ENCODE measurements around the gene NAT8L.

Gene NAT8L

GRCh38 chr4:2067446-2068197 is 8.5 kb downstream of the NAT8L start:
- H3K36me3 ChIP-seq (ENCODE audit: control insufficient read depth in 1 of 2, insufficient read depth in 2 of 2, low read length in 2 of 2): no peaks in the 10 kb centered on the region
- DNase-seq: no peak
- no peak overlapping the region for H4K8ac ChIP-seq (ENCODE audit: low read depth, low read length)
- H3K9ac ChIP-seq (ENCODE audit: low read length): no peak overlapping the region
- no peak overlapping the region for H2BK120ac ChIP-seq (ENCODE audit: insufficient read depth, low read length, poor library complexity)
- no peaks in the 10 kb centered on the region for H3K27me3 ChIP-seq (ENCODE audit: insufficient read depth, low read length)
- H3K4ac ChIP-seq (ENCODE audit: low read depth, low read length): no peak overlapping the region
- no peaks in the 10 kb centered on the region for H3K79me2 ChIP-seq (ENCODE audit: control insufficient read depth, insufficient read depth, low read length, poor library complexity)
- H3K18ac ChIP-seq (ENCODE audit: low read length): no peak overlapping the region
- H4K12ac ChIP-seq (ENCODE audit: low read depth, low read length): no peak overlapping the region
- peak overlapping the region; percentile 11 for H3K4me3 ChIP-seq (ENCODE audit: low read depth, low read length)
- WGBS (ENCODE audit: extremely low coverage, insufficient coverage, insufficient read length): no CpG with 5 or more reads among the region's 26 CpGs
- peaks cover 8 to 14% of the 10 kb centered on the region in 2 experiments for H3K4me1 ChIP-seq (ENCODE audit: control insufficient read depth in 1 of 2, insufficient read depth in 2 of 2, low read length in 2 of 2)
- no peaks in the 10 kb centered on the region for H3K79me1 ChIP-seq (ENCODE audit: low read length)
- no peak overlapping the region for H3K27ac ChIP-seq (ENCODE audit: low read depth, low read length)
- H3K9me3 ChIP-seq (ENCODE audit: insufficient read depth, low read depth, low read length): peaks cover 6% of the 10 kb centered on the region
- no peak overlapping the region for H2AK5ac ChIP-seq (ENCODE audit: low read length)
- H4K91ac ChIP-seq (ENCODE audit: low read depth, low read length): no peak overlapping the region
- no peak overlapping the region for H2BK5ac ChIP-seq (ENCODE audit: low read depth, low read length, poor library complexity)
- H3K14ac ChIP-seq (ENCODE audit: low read length): no peak overlapping the region
- no peak overlapping the region for H3K4me2 ChIP-seq (ENCODE audit: low read length)
- no peak overlapping the region for H2BK12ac ChIP-seq (ENCODE audit: low read length)
- no peak overlapping the region for H2AFZ ChIP-seq (ENCODE audit: insufficient read depth, low read length, poor library complexity)
- H3K23ac ChIP-seq (ENCODE audit: low read length): no peak overlapping the region

- no peak overlapping the region for H3K14ac ChIP-seq (ENCODE audit: low read length)
- no peak overlapping the region for H3K4ac ChIP-seq (ENCODE audit: low read depth, low read length)
- peak overlapping the region; percentile 11 for H3K23ac ChIP-seq (ENCODE audit: low read length)
- no peak overlapping the region for H3K27ac ChIP-seq (ENCODE audit: low read depth, low read length)
- H2AFZ ChIP-seq (ENCODE audit: insufficient read depth, low read length, poor library complexity): no peak overlapping the region
- H3K36me3 ChIP-seq (ENCODE audit: control insufficient read depth in 1 of 2, insufficient read depth in 2 of 2, low read length in 2 of 2): no peaks in the 10 kb centered on the region
- no peaks in the 10 kb centered on the region for H3K27me3 ChIP-seq (ENCODE audit: insufficient read depth, low read length)
- H2BK5ac ChIP-seq (ENCODE audit: low read depth, low read length, poor library complexity): no peak overlapping the region
- no peaks in the 10 kb centered on the region for H3K79me1 ChIP-seq (ENCODE audit: low read length)
- H2BK12ac ChIP-seq (ENCODE audit: low read length): no peak overlapping the region
- H4K91ac ChIP-seq (ENCODE audit: low read depth, low read length): no peak overlapping the region
- H3K18ac ChIP-seq (ENCODE audit: low read length): no peak overlapping the region
- H2BK120ac ChIP-seq (ENCODE audit: insufficient read depth, low read length, poor library complexity): no peak overlapping the region
- H3K4me1 ChIP-seq (ENCODE audit: control insufficient read depth in 1 of 2, insufficient read depth in 2 of 2, low read length in 2 of 2): peaks cover 8 to 14% of the 10 kb centered on the region in 2 experiments
- H3K9ac ChIP-seq (ENCODE audit: low read length): no peak overlapping the region
- peak overlapping the region; percentile 11 for H3K4me3 ChIP-seq (ENCODE audit: low read depth, low read length)
- WGBS (ENCODE audit: extremely low coverage, insufficient coverage, insufficient read length): no CpG with 5 or more reads among the region's 13 CpGs
- H3K79me2 ChIP-seq (ENCODE audit: control insufficient read depth, insufficient read depth, low read length, poor library complexity): no peaks in the 10 kb centered on the region
- no peak overlapping the region for H3K4me2 ChIP-seq (ENCODE audit: low read length)
- H3K9me3 ChIP-seq (ENCODE audit: insufficient read depth, low read depth, low read length): peaks cover 6% of the 10 kb centered on the region
- no peak overlapping the region for H2AK5ac ChIP-seq (ENCODE audit: low read length)
- H4K8ac ChIP-seq (ENCODE audit: low read depth, low read length): no peak overlapping the region
- no peak overlapping the region for H4K12ac ChIP-seq (ENCODE audit: low read depth, low read length)
- no peak for DNase-seq
Measured at GRCh38 chr4:2068198-2068470, 9.0 kb downstream of the NAT8L start.

GRCh38 chr4:2068566-2068965 is 9.4 kb downstream of the NAT8L start:
- Histone ChIP-seq H4K91ac (ENCODE audit: low read depth, low read length) (no peak overlapping the region), H3K4me3 (ENCODE audit: low read depth, low read length) (no peak overlapping the region), H3K27me3 (ENCODE audit: insufficient read depth, low read length) (no peaks in the 10 kb centered on the region), H3K4ac (ENCODE audit: low read depth, low read length) (no peak overlapping the region), H4K12ac (ENCODE audit: low read depth, low read length) (no peak overlapping the region), H3K4me1 (ENCODE audit: control insufficient read depth in 1 of 2, insufficient read depth in 2 of 2, low read length in 2 of 2) (peaks cover 8 to 14% of the 10 kb centered on the region in 2 experiments), H3K27ac (ENCODE audit: low read depth, low read length) (no peak overlapping the region), H2AK5ac (ENCODE audit: low read length) (no peak overlapping the region), H3K4me2 (ENCODE audit: low read length) (no peak overlapping the region), H3K9me3 (ENCODE audit: insufficient read depth, low read depth, low read length) (peaks cover 6% of the 10 kb centered on the region), H3K18ac (ENCODE audit: low read length) (no peak overlapping the region), H2BK5ac (ENCODE audit: low read depth, low read length, poor library complexity) (no peak overlapping the region), H3K23ac (ENCODE audit: low read length) (no peak overlapping the region), H3K36me3 (ENCODE audit: control insufficient read depth in 1 of 2, insufficient read depth in 2 of 2, low read length in 2 of 2) (no peaks in the 10 kb centered on the region), H3K79me1 (ENCODE audit: low read length) (no peaks in the 10 kb centered on the region), H3K79me2 (ENCODE audit: control insufficient read depth, insufficient read depth, low read length, poor library complexity) (no peaks in the 10 kb centered on the region), H2BK120ac (ENCODE audit: insufficient read depth, low read length, poor library complexity) (no peak overlapping the region), H2BK12ac (ENCODE audit: low read length) (no peak overlapping the region), H3K14ac (ENCODE audit: low read length) (no peak overlapping the region), H4K8ac (ENCODE audit: low read depth, low read length) (no peak overlapping the region), H2AFZ (ENCODE audit: insufficient read depth, low read length, poor library complexity) (no peak overlapping the region), H3K9ac (ENCODE audit: low read length) (no peak overlapping the region)
- no peak for DNase-seq
- WGBS (ENCODE audit: extremely low coverage, insufficient coverage, insufficient read length): no CpG with 5 or more reads among the region's 11 CpGs

- no peak overlapping the region for H3K4ac ChIP-seq (ENCODE audit: low read depth, low read length)
- no peak overlapping the region for H3K18ac ChIP-seq (ENCODE audit: low read length)
- no peak overlapping the region for H3K4me3 ChIP-seq (ENCODE audit: low read depth, low read length)
- H3K9ac ChIP-seq (ENCODE audit: low read length): no peak overlapping the region
- H3K14ac ChIP-seq (ENCODE audit: low read length): no peak overlapping the region
- H3K36me3 ChIP-seq (ENCODE audit: control insufficient read depth in 1 of 2, insufficient read depth in 2 of 2, low read length in 2 of 2): no peaks in the 10 kb centered on the region
- no peak for DNase-seq
- no peak overlapping the region for H2BK5ac ChIP-seq (ENCODE audit: low read depth, low read length, poor library complexity)
- no peak overlapping the region for H4K12ac ChIP-seq (ENCODE audit: low read depth, low read length)
- H3K27ac ChIP-seq (ENCODE audit: low read depth, low read length): no peak overlapping the region
- H3K27me3 ChIP-seq (ENCODE audit: insufficient read depth, low read length): no peaks in the 10 kb centered on the region
- no peaks in the 10 kb centered on the region for H3K79me2 ChIP-seq (ENCODE audit: control insufficient read depth, insufficient read depth, low read length, poor library complexity)
- H3K4me1 ChIP-seq (ENCODE audit: control insufficient read depth in 1 of 2, insufficient read depth in 2 of 2, low read length in 2 of 2): peaks cover 8 to 14% of the 10 kb centered on the region in 2 experiments
- no peak overlapping the region for H2AFZ ChIP-seq (ENCODE audit: insufficient read depth, low read length, poor library complexity)
- no peak overlapping the region for H4K91ac ChIP-seq (ENCODE audit: low read depth, low read length)
- no CpG with 5 or more reads among the region's 17 CpGs for WGBS (ENCODE audit: extremely low coverage, insufficient coverage, insufficient read length)
- H2BK12ac ChIP-seq (ENCODE audit: low read length): no peak overlapping the region
- peaks cover 6% of the 10 kb centered on the region for H3K9me3 ChIP-seq (ENCODE audit: insufficient read depth, low read depth, low read length)
- no peak overlapping the region for H2AK5ac ChIP-seq (ENCODE audit: low read length)
- H2BK120ac ChIP-seq (ENCODE audit: insufficient read depth, low read length, poor library complexity): no peak overlapping the region
- no peaks in the 10 kb centered on the region for H3K79me1 ChIP-seq (ENCODE audit: low read length)
- no peak overlapping the region for H3K4me2 ChIP-seq (ENCODE audit: low read length)
- H3K23ac ChIP-seq (ENCODE audit: low read length): no peak overlapping the region
- H4K8ac ChIP-seq (ENCODE audit: low read depth, low read length): no peak overlapping the region
Measured at GRCh38 chr4:2069161-2069971, 10.2 kb downstream of the NAT8L start.
